HG03108 (cell line): ENCODE data around the gene EPRS1.
"Not testable (repeated sequence)": the region's sequence is repeated elsewhere in the genome, so short reads cannot be mapped to it uniquely, and the experiment has no call there.

ENCODE experiments used
- ATAC-seq: cut with Tn5 transposase; IDR thresholded peaks from one replicate; pipeline ENCODE4 v1.9.1; 2021; ENCODE audit warnings: moderate library complexity; ENCODE audit not compliant: unreplicated experiment

EPRS1 gene

GRCh38 chr1:220040028-220040596 is 6.2 kb downstream of the EPRS1 start:
- ATAC-seq, result no peak

DNA sequence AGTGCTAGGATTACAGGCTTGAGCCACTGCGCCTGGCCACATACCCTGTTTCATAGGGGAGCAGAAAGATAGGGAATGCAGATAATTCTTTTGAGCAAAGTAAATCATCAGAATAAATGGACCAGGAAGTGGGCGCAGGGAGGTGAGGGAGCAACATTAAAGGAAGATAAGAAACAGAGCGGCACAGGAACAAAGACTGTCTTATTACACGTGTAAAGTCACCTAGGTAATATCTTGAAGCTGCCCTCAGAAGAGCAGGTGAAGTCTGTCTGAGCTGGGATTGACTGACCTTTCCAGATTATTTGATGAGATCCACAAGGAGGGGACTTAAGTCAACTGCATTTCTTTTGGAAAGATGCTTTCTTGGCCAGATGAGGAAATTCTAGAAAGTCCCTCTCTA is 7.7 kb downstream of the EPRS1 start:
- no peak for ATAC-seq

DNA sequence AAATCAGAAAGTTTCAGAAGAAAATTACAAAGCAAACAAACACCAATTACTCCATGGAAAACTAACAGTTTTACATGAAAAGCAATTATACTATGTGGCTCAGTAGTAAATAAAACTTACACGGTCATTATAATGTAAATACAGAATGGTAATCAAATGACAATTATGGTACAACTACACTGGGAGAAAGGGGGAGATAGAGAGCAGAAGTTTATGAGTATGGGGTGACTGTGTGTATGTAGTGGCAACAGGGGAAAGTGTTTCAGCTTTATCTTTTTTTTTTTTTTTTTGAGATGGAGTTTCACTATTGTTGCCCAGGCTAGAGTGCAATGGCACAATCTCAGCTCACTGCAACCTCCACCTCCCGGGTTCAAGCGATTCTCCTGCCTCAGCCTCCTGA is 8.5 kb downstream of the EPRS1 start:
- not testable (repeated sequence) for ATAC-seq

- ATAC-seq, result no peak
Measured at GRCh38 chr1:220032911-220033310, 13.4 kb downstream of the EPRS1 start.

DNA sequence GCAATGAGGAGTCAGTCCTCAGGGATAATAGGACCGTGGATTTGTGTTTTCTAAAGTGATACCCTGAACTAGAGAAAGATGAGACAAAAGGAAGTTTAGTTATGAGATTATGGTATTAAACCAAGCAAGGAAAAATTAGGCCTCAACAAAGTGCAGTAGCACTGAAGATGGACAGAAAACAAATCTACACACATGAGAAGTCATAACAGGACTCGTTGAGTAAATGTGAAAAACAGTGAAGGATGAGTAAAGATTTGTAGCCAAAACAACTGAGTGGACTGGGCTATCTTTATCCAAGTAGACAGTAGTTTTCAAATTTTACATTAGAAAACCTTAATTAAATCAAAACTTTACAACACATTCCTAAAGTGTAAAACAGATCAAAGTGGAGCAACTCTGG is 15.0 kb downstream of the EPRS1 start:
- no peak for ATAC-seq

DNA sequence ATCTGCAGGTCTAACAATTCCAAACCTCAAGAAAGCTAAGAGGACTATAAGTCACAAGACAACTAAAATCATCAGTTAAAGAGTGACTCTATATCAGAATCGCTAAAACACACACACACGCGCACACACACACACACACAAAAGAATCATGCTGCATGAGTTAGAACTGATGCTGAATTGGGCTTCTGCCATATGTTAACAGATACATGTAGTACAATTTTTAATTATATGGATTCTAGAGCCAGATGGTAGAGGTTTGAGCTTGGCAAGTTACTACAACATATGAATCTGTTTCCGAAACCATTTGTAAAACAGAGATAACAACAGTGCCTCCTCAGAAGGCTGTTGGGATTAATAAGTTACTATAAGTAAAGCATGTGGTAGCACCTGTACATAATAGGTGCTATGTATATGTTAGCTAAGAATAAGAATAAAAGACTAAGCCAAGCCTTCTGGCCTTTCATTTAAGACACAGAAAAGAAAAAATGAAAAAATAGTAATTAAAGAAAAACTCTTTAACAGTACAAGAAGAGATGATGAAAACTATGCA is 17.9 kb downstream of the EPRS1 start:
- no peak for ATAC-seq

DNA sequence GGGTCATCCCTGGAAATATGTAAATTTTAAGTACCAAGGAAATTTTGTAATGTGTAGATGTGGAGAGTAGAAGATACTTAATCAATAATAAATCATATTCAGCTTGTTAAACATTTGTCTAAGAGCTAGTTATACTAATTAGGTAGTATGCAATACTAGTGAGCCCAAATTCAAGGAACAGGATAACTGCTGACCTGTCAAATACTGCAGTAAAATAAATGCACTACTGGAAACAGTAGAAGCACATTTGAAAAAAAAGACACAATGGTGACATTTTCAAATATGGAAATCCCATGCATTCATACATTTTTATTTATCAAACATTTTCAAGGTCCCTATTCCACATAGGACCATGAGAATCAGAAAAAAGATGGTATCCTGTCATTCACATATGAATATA is 27.2 kb downstream of the EPRS1 start:
- ATAC-seq, result no peak

- peak; percentile 91 for ATAC-seq
Measured at GRCh38 chr1:220013497-220013896, 32.8 kb downstream of the EPRS1 start.

GRCh38 chr1:220012259-220012658 is 34.0 kb downstream of the EPRS1 start:
- no peak for ATAC-seq

DNA sequence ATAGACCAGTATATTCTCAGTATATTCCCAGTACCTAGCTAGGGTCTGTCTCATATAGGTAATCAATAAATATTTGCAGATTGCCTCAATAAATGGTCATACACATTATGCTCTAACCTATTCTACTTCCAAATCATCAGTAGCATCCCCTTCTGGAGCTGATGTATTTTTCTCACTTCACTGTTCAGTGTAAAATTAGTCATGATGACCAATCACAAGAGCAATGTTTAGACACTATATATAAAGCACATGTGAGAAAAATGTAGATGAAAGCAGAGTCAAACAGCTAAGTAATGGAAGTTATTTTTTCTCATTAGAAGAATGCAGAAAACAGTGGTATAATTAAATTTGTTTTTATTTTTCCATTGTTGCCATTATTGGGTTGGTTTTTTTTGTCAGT is 34.7 kb downstream of the EPRS1 start:
- no peak for ATAC-seq

GRCh38 chr1:220007438-220007837 is 38.9 kb downstream of the EPRS1 start:
- ATAC-seq, result no peak

- no peak for ATAC-seq
Measured at GRCh38 chr1:220005489-220005888, 40.8 kb downstream of the EPRS1 start.

GRCh38 chr1:220003610-220004299 is 42.5 kb downstream of the EPRS1 start:
- no peak for ATAC-seq

DNA sequence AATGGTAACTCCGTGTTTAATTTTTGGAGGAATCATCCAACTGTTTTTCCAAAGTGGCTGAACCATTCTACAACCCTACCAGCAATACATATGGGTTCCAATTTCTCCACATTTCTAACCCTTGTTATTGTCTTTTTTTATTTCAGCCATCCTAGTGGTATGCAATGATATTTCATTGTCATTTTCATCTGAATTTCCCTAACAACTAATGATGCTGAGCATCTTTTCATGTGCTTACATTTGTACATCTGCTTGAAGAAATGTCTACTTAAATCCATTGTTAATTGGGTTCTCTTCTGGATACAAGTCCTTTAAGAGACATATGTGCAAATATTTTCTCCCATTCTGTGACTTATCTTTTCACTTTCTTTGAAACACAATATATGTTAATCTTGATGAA is 43.3 kb downstream of the EPRS1 start:
- ATAC-seq, result no peak

DNA sequence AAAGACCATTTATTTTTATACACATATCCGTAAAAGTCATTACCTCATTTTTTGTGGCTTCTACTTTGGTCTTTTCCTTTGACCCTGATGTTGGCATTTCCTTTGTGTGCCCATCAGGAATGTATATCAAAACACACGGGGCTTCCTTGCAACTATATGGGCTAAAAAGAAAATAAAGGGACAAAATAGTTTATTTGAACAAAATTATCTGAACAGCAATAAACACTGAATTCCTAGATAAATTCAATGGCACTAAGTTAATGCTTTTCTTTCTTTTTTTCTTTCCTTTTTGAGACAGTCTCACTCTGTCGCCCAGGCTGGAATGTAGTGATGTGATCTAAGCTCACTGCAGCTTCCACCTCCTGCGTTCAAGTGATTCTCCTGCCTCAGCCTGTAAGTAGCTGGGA is 45.2 kb downstream of the EPRS1 start:
- ATAC-seq, result no peak

DNA sequence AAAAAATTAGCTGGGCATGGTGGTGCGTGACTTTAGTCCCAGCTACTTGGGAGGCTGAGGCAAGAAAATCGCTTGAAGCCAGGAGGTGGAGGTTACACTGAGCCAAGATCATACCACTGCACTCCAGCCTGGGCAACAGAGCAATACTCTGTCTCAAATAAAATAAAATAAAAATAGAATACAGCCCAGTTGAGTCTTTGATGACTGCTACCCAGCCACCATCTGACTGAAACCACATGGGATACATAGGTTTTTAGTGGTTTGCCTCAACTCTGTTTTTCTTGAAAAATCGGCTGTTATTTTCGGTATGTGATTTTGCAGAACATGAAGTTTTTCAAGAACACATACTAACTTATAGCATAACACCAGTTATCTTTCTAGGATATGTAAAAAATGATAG is 46.5 kb downstream of the EPRS1 start:
- no peak for ATAC-seq
